LNCaP clone FGC (cell line): ENCODE measurements around the gene SEC24C.
A peak's percentile ranks its signal among the peaks of the same experiment; 100 is the strongest.
"Not testable (repeated sequence)": the region's sequence is repeated elsewhere in the genome, so short reads cannot be mapped to it uniquely, and the experiment has no call there.

ENCODE experiments used
- DNase-seq: peaks from one replicate; pipeline ENCODE4 v3.0.0-alpha.2; 2011; ENCODE audit warnings: low read depth
- H3K4me3 ChIP-seq: 2 replicates; pipeline ENCODE4 v1.5.1; 2011; ENCODE audit warnings: mild to moderate bottlenecking, low read depth, low read length, control low read depth
- CTCF ChIP-seq: IDR thresholded peaks from 2 replicates; pipeline ENCODE4 v1.5.1; 2012; ENCODE audit warnings: mild to moderate bottlenecking; ENCODE audit not compliant: control insufficient read depth, insufficient read depth; ENCODE audit errors: extremely low read depth

SEC24C gene

DNA sequence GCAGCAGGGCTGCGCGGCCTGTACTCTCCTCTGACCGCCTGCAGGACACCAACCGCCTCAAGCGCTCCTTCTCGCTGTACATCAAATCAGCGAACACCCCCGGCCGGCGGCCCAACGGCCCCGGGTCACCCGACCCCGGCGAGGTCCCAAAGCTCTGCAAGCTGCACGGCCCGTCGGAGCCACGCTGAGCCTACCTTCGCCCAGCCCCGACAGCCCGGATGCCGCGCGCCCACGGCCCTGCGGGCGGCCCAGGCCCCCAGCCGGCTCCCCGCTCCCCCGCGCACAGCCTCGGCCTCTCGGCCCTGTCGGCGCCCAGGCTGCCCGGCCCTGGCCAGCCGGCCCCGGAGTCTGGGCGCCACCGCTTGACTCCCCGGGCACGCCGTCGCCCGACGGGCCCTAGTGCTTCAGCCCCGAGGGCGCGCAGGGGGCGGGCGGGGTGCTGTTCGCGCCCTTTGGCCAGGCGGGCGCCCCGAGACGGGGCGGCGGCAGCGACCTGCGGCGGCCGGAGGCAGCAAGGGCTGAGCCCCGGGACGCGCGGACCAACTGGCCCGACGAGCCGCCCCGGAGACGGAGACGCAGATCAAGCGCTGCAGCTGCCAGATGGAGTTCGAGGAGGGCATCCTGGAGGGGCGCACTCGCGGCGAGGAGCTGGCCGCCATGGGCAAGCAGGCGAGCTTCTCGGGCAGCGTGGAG, 11.1 kb upstream of the SEC24C start:
- no peak for DNase-seq
- no peak for TF ChIP-seq CTCF
- no peak overlapping the region for H3K4me3 ChIP-seq

GRCh38 chr10:73734028-73734720, 10.0 kb upstream of the SEC24C start:
- H3K4me3 ChIP-seq = no peak overlapping the region
- DNase-seq = no peak
- TF ChIP-seq CTCF = no peak

DNA sequence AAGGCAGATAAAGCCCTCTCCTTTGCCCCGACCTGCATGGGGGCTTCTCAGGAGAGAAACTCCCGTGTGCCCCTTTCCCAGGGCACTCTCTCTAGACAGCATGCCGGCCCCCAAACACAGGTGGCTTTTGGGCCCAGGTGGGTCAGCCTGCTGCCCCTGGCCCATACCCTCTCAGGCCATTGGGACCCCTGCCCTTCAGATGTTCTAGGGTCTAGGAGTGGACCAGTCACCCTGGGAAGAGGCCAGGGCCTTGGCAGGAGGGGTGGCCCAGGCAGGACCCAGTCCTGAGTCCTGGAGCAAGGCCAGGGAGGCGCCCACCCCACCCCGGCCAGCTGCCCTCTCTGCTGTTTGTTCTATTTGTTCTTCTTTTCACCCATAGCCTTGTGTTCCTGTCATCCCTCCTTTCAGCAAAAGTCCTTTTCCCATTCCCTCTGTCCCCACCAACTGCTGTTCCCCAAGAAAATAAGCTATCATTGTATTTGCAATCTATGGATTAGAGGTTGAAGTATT, 9.3 kb upstream of the SEC24C start:
- TF ChIP-seq CTCF = no peak
- no peak overlapping the region for H3K4me3 ChIP-seq
- no peak for DNase-seq

DNA sequence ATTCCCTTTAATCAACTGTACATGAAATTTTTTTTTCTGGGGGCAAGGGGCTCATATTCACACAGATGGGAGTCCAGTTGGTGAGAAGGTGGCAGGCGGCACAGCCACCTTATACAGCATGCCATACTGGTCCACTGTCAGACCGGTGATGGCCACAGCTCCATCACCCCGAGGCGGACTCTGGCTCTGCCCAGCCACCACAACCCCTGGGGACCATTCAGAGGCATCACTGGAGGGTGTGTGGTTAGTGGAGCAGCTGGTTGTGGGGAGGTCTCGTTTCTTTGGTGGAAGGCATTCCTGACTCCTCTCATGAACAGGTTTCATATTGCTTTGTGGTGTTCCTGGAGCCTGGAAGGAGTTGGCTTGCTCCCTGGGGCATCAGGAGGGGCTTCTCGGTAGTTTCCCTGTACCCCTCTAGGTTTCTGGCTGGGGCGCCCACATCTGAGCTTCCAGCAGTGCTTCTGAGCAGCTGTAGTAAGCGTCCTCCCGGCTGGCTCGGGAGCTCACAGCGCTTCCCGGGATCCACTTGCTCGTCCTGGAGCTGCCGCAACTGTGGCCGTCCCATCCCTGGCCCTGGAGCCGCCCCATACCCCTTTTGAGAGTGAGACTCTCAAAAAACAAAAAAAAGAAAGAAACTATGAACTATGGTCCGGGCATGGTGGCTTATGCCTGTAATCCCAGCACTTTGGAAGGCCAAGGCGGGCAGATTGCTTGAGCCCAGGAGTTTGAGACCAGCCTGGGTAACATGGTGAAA, 3.5 kb upstream of the SEC24C start:
- DNase-seq, H3K4me3 ChIP-seq: not testable (repeated sequence)

DNA sequence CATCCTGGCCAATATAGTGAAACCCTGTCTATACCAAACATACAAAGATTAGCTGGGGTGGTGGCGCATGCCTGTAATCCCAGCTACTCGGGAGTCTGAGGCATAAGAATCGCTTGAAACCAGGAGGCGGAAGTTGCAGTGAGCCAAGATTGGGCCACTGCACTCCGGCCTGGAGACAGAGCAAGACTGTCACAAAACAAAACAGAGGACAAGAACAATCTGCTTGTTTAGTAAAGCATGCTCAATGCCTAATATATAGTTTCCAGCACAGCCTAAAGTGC, 1.8 kb upstream of the SEC24C start:
- H3K4me3 ChIP-seq = no peak overlapping the region
- no peak for DNase-seq
- no peak for TF ChIP-seq CTCF

DNA sequence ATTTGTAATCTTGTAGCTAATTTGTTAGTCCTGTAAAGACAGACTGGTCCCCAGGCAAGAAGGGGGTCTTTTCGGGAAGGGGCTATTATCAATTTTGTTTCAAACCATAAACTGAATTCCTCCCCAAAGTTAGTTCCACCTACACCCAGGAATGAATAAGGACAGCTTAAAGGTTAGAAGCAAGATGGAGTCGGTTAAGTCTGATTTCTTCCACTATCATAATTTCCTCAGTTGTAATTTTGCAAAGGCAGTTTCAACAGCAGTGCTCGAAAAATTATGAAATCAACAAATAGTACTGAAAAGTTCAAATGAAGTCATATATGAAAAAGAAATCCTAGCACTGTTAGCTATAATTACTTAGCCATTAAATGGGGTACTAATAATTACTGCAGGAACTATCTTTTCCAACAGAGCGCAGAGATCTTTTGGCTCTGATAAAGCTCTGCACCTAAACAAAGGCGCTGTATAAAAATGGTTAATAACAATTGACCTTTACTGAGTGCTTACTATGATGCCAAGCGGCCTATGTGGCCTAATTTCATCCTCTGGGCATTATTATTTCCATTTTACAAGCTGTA, 756 bp upstream of the SEC24C start:
- TF ChIP-seq CTCF = no peak
- no peak for DNase-seq
- H3K4me3 ChIP-seq = peak overlapping the region; percentile 88

- peak overlapping the region; percentile 88 for H3K4me3 ChIP-seq
- TF ChIP-seq CTCF = no peak
- no peak for DNase-seq
Measured at GRCh38 chr10:73744664-73744975, 448 bp downstream of the SEC24C start.
